Measurements from ENCODE around the gene GJC3. TPM values are rescaled to one million over a fixed set of nuclear protein-coding genes. Genes with fewer than 3 reads are reported as not detected.

Gene GJC3
- total RNA-seq, 1 experiment from 2014 or later, result not detected

GRCh38 chr7:99898023-99898357 lies 31.4 kb downstream of the GJC3 start:
- CTCF ChIA-PET, result no interaction called here
- no peaks in the 10 kb centered on the region for H3K4me1 ChIP-seq (ENCODE audit: control insufficient read depth, insufficient read depth, low read length)
- no peak overlapping the region for H3K4me3 ChIP-seq (ENCODE audit: low read depth in 2 of 2, low read length in 2 of 2)
- TF ChIP-seq POLR2AphosphoS5 (IDR thresholded peaks at IDR 0.05; ENCODE audit: low read depth, low read length), result no peak
- no peak for TF ChIP-seq CTCF (IDR thresholded peaks at IDR 0.05)
- TF ChIP-seq SIN3A (IDR thresholded peaks at IDR 0.05; ENCODE audit: borderline replicate concordance, insufficient read depth, low read depth, low read length), result no peak
- TF ChIP-seq TCF7L2 (IDR thresholded peaks at IDR 0.05; ENCODE audit: low read depth, low read length), result no peak
- TF ChIP-seq REST (IDR thresholded peaks at IDR 0.05; ENCODE audit: insufficient read depth in 1 of 2, low read depth in 2 of 2, low read length in 1 of 2), result no peak
- H3K36me3 ChIP-seq (ENCODE audit: control insufficient read depth, insufficient read depth, low read length), result 0 out of 2 replicates have a peak, but pooled peaks cover 5% of the 10 kb centered on the region
- intact Hi-C loops (cut with micrococcal nuclease; ENCODE audit: unreplicated experiment) (no loop called here), in situ Hi-C loops (cut with HindIII; ENCODE audit: low pct_unique_long_range_greater_than_20kb, low sequenced_read_pairs) (no loop called here)
- no peak overlapping the region for H3K27ac ChIP-seq (ENCODE audit: low read length)
- ATAC-seq, result 0 out of 2 replicates have a peak, but pooled peaks have one; percentile 21
- POLR2A ChIA-PET, result no interaction called here
- no peaks in the 10 kb centered on the region for H3K27me3 ChIP-seq (ENCODE audit: control insufficient read depth, insufficient read depth, low read length)
- H3K9me3 ChIP-seq (ENCODE audit: control insufficient read depth, insufficient read depth, low read depth, low read length), result no peaks in the 10 kb centered on the region
- no TSS peak for BruUV-seq (replicated peaks)
- DNase-seq (ENCODE audit: low read depth, low spot score), result no peak

- TF ChIP-seq SIN3A (IDR thresholded peaks at IDR 0.05; ENCODE audit: borderline replicate concordance, insufficient read depth, low read depth, low read length) (no peak), TCF7L2 (IDR thresholded peaks at IDR 0.05; ENCODE audit: low read depth, low read length) (no peak), REST (IDR thresholded peaks at IDR 0.05; ENCODE audit: insufficient read depth in 1 of 2, low read depth in 2 of 2, low read length in 1 of 2) (no peak), POLR2AphosphoS5 (IDR thresholded peaks at IDR 0.05; ENCODE audit: low read depth, low read length) (no peak), CTCF (IDR thresholded peaks at IDR 0.05) (no peak)
- intact Hi-C loops (cut with micrococcal nuclease; ENCODE audit: unreplicated experiment) (no loop called here), in situ Hi-C loops (cut with HindIII; ENCODE audit: low pct_unique_long_range_greater_than_20kb, low sequenced_read_pairs) (no loop called here)
- H3K4me1 ChIP-seq (ENCODE audit: control insufficient read depth, insufficient read depth, low read length), result no peaks in the 10 kb centered on the region
- no peak overlapping the region for H3K4me3 ChIP-seq (ENCODE audit: low read depth in 2 of 2, low read length in 2 of 2)
- H3K9me3 ChIP-seq (ENCODE audit: control insufficient read depth, insufficient read depth, low read depth, low read length), result no peaks in the 10 kb centered on the region
- no TSS peak for BruUV-seq (replicated peaks)
- ChIA-PET CTCF (no interaction called here), POLR2A (no interaction called here)
- no peak for ATAC-seq
- no peaks in the 10 kb centered on the region for H3K27me3 ChIP-seq (ENCODE audit: control insufficient read depth, insufficient read depth, low read length)
- 0 out of 2 replicates have a peak, but pooled peaks cover 2% of the 10 kb centered on the region for H3K36me3 ChIP-seq (ENCODE audit: control insufficient read depth, insufficient read depth, low read length)
- no peak for DNase-seq (ENCODE audit: low read depth, low spot score)
- no peak overlapping the region for H3K27ac ChIP-seq (ENCODE audit: low read length)
These were observed 31.9 kb downstream of the GJC3 start for GRCh38 chr7:99897322-99898022.
